GM23338 (cell line): ENCODE data around the gene MFNG.
A peak's percentile ranks its signal among the peaks of the same experiment; 100 is the strongest.

Experiments used
- CTCF ChIP-seq, 2 experiments: fragments of 200-600 bp in 1 of 2; sonication (generic) in 1 of 2; conservative IDR thresholded peaks; 2 replicates each; pipeline versions ENCODE4 v1.5.1 to v1.6.1; 2016 to 2017; ENCODE audit warnings: antibody characterized with exemption in 2 of 2, low read depth in 2 of 2, mild to moderate bottlenecking in 2 of 2, moderate library complexity in 1 of 2
- EZH2 ChIP-seq: fragments of 200-600 bp; sonication (generic); IDR thresholded peaks from one replicate; pipeline ENCODE4 v1.8.0; 2017; ENCODE audit warnings: antibody characterized with exemption, mild to moderate bottlenecking, low read depth; ENCODE audit not compliant: unreplicated experiment
- EZH2phosphoT487 ChIP-seq: fragments of 200-600 bp; sonication (generic); IDR thresholded peaks from one replicate; pipeline ENCODE4 v1.8.1; 2018; ENCODE audit warnings: antibody characterized with exemption; ENCODE audit not compliant: unreplicated experiment
- JUNB ChIP-seq: IDR thresholded peaks from one replicate; pipeline ENCODE4 v1.6.1; 2016; ENCODE audit warnings: antibody characterized with exemption; ENCODE audit not compliant: unreplicated experiment
- NANOG ChIP-seq: IDR thresholded peaks from 2 replicates; pipeline ENCODE4 v1.6.1; 2016; ENCODE audit warnings: antibody characterized with exemption, borderline replicate concordance
- POLR2AphosphoS5 ChIP-seq: IDR thresholded peaks from 2 replicates; pipeline ENCODE4 v1.6.1; 2016; ENCODE audit warnings: antibody characterized with exemption, low read depth
- REST ChIP-seq: IDR thresholded peaks from one replicate; pipeline ENCODE4 v1.6.1; 2018; ENCODE audit warnings: antibody characterized with exemption; ENCODE audit not compliant: unreplicated experiment
- STAT1 ChIP-seq: IDR thresholded peaks from one replicate; pipeline ENCODE4 v1.6.1; 2016; ENCODE audit warnings: antibody characterized with exemption; ENCODE audit not compliant: unreplicated experiment
- ZNF114 ChIP-seq: fragments of 250-450 bp; sonication (Bioruptor Pico); IDR thresholded peaks from 2 replicates; pipeline ENCODE4 v1.5.0; 2020; ENCODE audit warnings: mild to moderate bottlenecking, moderate library complexity

- no peak for TF ChIP-seq CTCF (conservative IDR thresholded peaks at IDR 0.05; ENCODE audit: low read depth in 2 of 2)
- no peak for TF ChIP-seq REST
- peak; percentile 68 for TF ChIP-seq EZH2
- no peak for TF ChIP-seq POLR2AphosphoS5
- no peak for TF ChIP-seq EZH2phosphoT487
- TF ChIP-seq JUNB, result no peak
- TF ChIP-seq ZNF114 (CRISPR knock-in tag), result no peak
- no peak for TF ChIP-seq STAT1
- no peak for TF ChIP-seq NANOG
Observed at GRCh38 chr22:37427135-37427710, 59.0 kb downstream of the MFNG start, which contains the start of gene ELFN2.
